CD14-positive monocyte (primary cell): ENCODE data around the gene KRT27. TPM values are rescaled to one million over a fixed set of nuclear protein-coding genes. Genes with fewer than 3 reads are reported as not detected.

Experiments
- DNase-seq, 3 donors: peaks; one replicate each; pipeline ENCODE4 v3.0.0-alpha.2; 2011 to 2022
- H2AFZ ChIP-seq: 2 replicates; pipeline ENCODE4 v1.6.0; 2012; ENCODE audit warnings: mild to moderate bottlenecking, low read depth, low read length, inconsistent platforms; ENCODE audit not compliant: insufficient read depth, poor library complexity, severe bottlenecking
- H3K27ac ChIP-seq, 2 donors: 1 replicate in 1 of 2; 2 replicates in 1 of 2; pipeline ENCODE4 v1.5.1; 2012 to 2013; ENCODE audit warnings: low read length in 2 of 2, control low read depth in 1 of 2, inconsistent platforms in 1 of 2, low read depth in 1 of 2, mild to moderate bottlenecking in 1 of 2
- H3K27me3 ChIP-seq, 2 donors: one replicate each; pipeline versions ENCODE4 v1.6.0 to v1.6.1; 2011 to 2013; ENCODE audit warnings: low read length in 2 of 2; ENCODE audit not compliant: control insufficient read depth in 2 of 2, insufficient read depth in 2 of 2
- H3K36me3 ChIP-seq, 2 donors: replicated peaks in 1 of 2; 1 replicate in 1 of 2; 2 replicates in 1 of 2; pipeline versions ENCODE4 v1.5.1 to v1.6.1; 2012 to 2013; ENCODE audit warnings: low read length in 2 of 2, control low read depth in 1 of 2, inconsistent platforms in 1 of 2, mild to moderate bottlenecking in 1 of 2; ENCODE audit not compliant: insufficient read depth in 2 of 2, control insufficient read depth in 1 of 2
- H3K4me1 ChIP-seq, 2 donors: 1 replicate in 1 of 2; 2 replicates in 1 of 2; pipeline versions ENCODE4 v1.5.1 to v1.6.1; 2012 to 2013; ENCODE audit warnings: low read length in 2 of 2, control low read depth in 1 of 2, inconsistent platforms in 1 of 2, mild to moderate bottlenecking in 1 of 2, moderate library complexity in 1 of 2; ENCODE audit not compliant: insufficient read depth in 2 of 2, control insufficient read depth in 1 of 2
- H3K4me2 ChIP-seq: replicated peaks from 2 replicates; pipeline ENCODE3; 2012; ENCODE audit warnings: low read length, moderate library complexity, mild to moderate bottlenecking; ENCODE audit not compliant: poor library complexity, severe bottlenecking; ENCODE audit errors: extremely low read depth
- H3K4me3 ChIP-seq, 3 experiments: fragments of 200-600 bp in 1 of 3; sonication (generic) in 1 of 3; replicated peaks in 1 of 3; 1 replicate in 2 of 3; 2 replicates in 1 of 3; pipeline ENCODE4 v1.5.1; 2011 to 2013; ENCODE audit warnings: low read length in 3 of 3, mild to moderate bottlenecking in 3 of 3, control low read depth in 2 of 3, low read depth in 2 of 3, inconsistent platforms in 1 of 3, moderate library complexity in 1 of 3
- H3K79me2 ChIP-seq: 2 replicates; pipeline ENCODE4 v1.6.0; 2012; ENCODE audit warnings: mild to moderate bottlenecking, control low read depth, inconsistent platforms, low read length, moderate library complexity; ENCODE audit not compliant: insufficient read depth
- H3K9ac ChIP-seq: 2 replicates; pipeline ENCODE4 v1.6.0; 2017; ENCODE audit warnings: low read length, mild to moderate bottlenecking; ENCODE audit not compliant: insufficient read depth, poor library complexity, severe bottlenecking
- H3K9me3 ChIP-seq, 2 donors: replicated peaks in 1 of 2; 1 replicate in 1 of 2; 2 replicates in 1 of 2; pipeline versions ENCODE4 v1.5.1 to v1.6.1; 2012 to 2013; ENCODE audit warnings: low read length in 2 of 2, control low read depth in 1 of 2; ENCODE audit not compliant: control insufficient read depth in 1 of 2, insufficient read depth in 1 of 2
- H4K20me1 ChIP-seq: 2 replicates; pipeline ENCODE4 v1.6.0; 2012; ENCODE audit warnings: mild to moderate bottlenecking, low read length, control low read depth, moderate library complexity; ENCODE audit not compliant: insufficient read depth
- H3K27ac Mint-ChIP-seq, 7 donors: one replicate each; pipeline ENCODE4 v1.8.0; 2020; ENCODE audit warnings: mild to moderate bottlenecking in 7 of 7, mixed read lengths in 7 of 7, moderate library complexity in 6 of 7, inconsistent platforms in 2 of 7
- H3K27me3 Mint-ChIP-seq, 3 donors: one replicate each; pipeline ENCODE4 v1.8.0; 2021 to 2022; ENCODE audit warnings: low read depth in 3 of 3, mild to moderate bottlenecking in 3 of 3, mixed read lengths in 3 of 3, moderate library complexity in 3 of 3, inconsistent platforms in 1 of 3
- H3K36me3 Mint-ChIP-seq, 2 donors: one replicate each; pipeline ENCODE4 v1.8.0; 2020; ENCODE audit warnings: mixed read lengths in 2 of 2, inconsistent platforms in 1 of 2, mild to moderate bottlenecking in 1 of 2
- H3K4me1 Mint-ChIP-seq: one replicate; pipeline ENCODE4 v1.8.0; 2020; ENCODE audit warnings: mild to moderate bottlenecking, mixed read lengths
- H3K4me3 Mint-ChIP-seq, 2 donors: one replicate each; pipeline ENCODE4 v1.8.0; 2020; ENCODE audit warnings: mild to moderate bottlenecking in 2 of 2, mixed read lengths in 2 of 2, moderate library complexity in 1 of 2
- H3K9me3 Mint-ChIP-seq, 7 donors: one replicate each; pipeline ENCODE4 v1.8.0; 2020 to 2022; ENCODE audit warnings: mixed read lengths in 7 of 7, mild to moderate bottlenecking in 6 of 7, moderate library complexity in 6 of 7, inconsistent platforms in 2 of 7
- WGBS: methylation state at CpG from one replicate; pipeline ENCODE4 v1.1.5; 2013; ENCODE audit warnings: missing lambda C conversion rate; ENCODE audit not compliant: insufficient coverage; 5-methylcytosine and 5-hydroxymethylcytosine counted together
- intact Hi-C, 2 donors: fragments of 100-400 bp; cut with micrococcal nuclease; formaldehyde crosslinking; loops; one replicate each; pipeline versions ENCODE4 v1.15.0 to v1.15.1; 2023
- polyA plus RNA-seq, 3 donors: library from polyadenylated mRNA; depleted of rRNA in 1 of 3; unstranded in 2 of 3; stranded (reverse) in 1 of 3; fragments of 300-500 nt in 2 of 3; fragments of >200 nt in 1 of 3; fragmentation: Illumina TruSeq in 2 of 3; gene quantifications; 1 replicate in 2 of 3; 2 replicates in 1 of 3; pipeline ENCODE4 v1.2.3, GENCODE V29; 2012 to 2021
- TF ChIP-seq, protein P1 (sequence below): fragments of 200-600 bp; IDR thresholded peaks from one replicate; pipeline ENCODE4 v1.8.0; 2022; ENCODE audit warnings: antibody characterized with exemption, mild to moderate bottlenecking

The KRT27 gene
- polyA plus RNA-seq, 3 donors, result not detected

DNA sequence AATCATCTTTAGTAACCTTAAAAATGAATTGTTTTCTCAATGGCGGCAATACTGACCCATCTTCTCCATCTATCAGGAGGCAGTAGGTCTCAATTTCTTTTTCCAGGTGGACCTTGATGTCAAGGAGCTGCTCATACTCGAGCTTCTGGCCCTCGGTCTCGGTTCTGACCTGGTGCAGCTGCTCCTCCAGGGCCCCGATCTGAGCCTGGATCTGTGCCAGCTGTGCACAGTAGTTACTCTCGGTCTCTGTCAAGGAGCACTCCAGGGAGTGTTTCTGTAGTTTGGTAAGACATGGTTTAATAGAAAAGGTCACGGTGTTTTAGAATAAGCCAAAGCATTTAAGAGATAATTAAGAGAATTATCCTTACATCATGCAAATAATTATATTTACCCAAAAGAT lies 4.9 kb downstream of the KRT27 start:
- intact Hi-C loops, result no loop called here
- Histone ChIP-seq H3K9me3 (peaks cover 4 to 5% of the 10 kb centered on the region in 2 donors), H3K36me3 (no peaks in the 10 kb centered on the region), H2AFZ (no peak overlapping the region), H4K20me1 (no peaks in the 10 kb centered on the region), H3K79me2 (no peaks in the 10 kb centered on the region), H3K4me3 (no peak overlapping the region), H3K27ac (no peak overlapping the region), H3K9ac (no peak overlapping the region), H3K27me3 (peaks cover 38 to 42% of the 10 kb centered on the region in 2 donors), H3K4me2 (no peak overlapping the region), H3K4me1 (peaks cover 0 to 4% of the 10 kb centered on the region in 2 donors)
- H3K36me3 Mint-ChIP-seq, result no peaks in the 10 kb centered on the region
- peaks cover 5% of the 10 kb centered on the region for H3K4me1 Mint-ChIP-seq
- peaks cover 0 to 15% (median 5%) of the 10 kb centered on the region in 7 donors for H3K9me3 Mint-ChIP-seq
- TF ChIP-seq, protein P1, sequence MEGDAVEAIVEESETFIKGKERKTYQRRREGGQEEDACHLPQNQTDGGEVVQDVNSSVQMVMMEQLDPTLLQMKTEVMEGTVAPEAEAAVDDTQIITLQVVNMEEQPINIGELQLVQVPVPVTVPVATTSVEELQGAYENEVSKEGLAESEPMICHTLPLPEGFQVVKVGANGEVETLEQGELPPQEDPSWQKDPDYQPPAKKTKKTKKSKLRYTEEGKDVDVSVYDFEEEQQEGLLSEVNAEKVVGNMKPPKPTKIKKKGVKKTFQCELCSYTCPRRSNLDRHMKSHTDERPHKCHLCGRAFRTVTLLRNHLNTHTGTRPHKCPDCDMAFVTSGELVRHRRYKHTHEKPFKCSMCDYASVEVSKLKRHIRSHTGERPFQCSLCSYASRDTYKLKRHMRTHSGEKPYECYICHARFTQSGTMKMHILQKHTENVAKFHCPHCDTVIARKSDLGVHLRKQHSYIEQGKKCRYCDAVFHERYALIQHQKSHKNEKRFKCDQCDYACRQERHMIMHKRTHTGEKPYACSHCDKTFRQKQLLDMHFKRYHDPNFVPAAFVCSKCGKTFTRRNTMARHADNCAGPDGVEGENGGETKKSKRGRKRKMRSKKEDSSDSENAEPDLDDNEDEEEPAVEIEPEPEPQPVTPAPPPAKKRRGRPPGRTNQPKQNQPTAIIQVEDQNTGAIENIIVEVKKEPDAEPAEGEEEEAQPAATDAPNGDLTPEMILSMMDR, result no peak
- WGBS, result 95% methylated on average over 5 of the region's 7 CpGs
- DNase-seq, result no peak
- H3K27me3 Mint-ChIP-seq, result peaks cover 30 to 53% (median 36%) of the 10 kb centered on the region in 3 donors
- peak overlapping the region in 1 of 7 donors; percentile 12 for H3K27ac Mint-ChIP-seq
- peak overlapping the region in 1 of 2 donors; percentile 26 for H3K4me3 Mint-ChIP-seq

DNA sequence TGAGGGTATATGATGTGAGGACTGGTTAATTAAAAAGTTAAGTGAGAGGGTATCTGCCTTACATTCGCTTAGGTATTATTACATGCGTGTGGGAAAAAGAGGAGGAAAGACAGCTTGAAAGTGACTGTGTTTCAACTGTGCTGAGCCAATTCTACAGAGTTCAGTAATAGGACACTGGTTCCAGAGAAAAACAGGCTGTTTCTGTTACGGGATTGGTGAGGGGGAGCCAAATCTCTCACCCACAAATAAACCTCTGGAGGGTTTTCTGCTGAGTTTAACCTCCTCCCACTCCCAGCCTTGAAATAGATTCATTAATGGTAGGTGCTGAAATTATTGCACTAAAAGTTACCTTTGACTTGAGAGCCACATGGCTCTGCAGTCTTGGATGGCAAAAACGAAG lies 6.4 kb downstream of the KRT27 start:
- Histone ChIP-seq H3K9me3 (peaks cover 4 to 5% of the 10 kb centered on the region in 2 donors), H3K27ac (no peak overlapping the region), H3K4me3 (no peak overlapping the region), H4K20me1 (no peaks in the 10 kb centered on the region), H3K27me3 (peaks cover 43 to 45% of the 10 kb centered on the region in 2 donors), H3K9ac (no peak overlapping the region), H3K4me2 (no peak overlapping the region), H3K4me1 (peaks cover 0 to 4% of the 10 kb centered on the region in 2 donors), H2AFZ (no peak overlapping the region), H3K36me3 (no peaks in the 10 kb centered on the region), H3K79me2 (no peaks in the 10 kb centered on the region)
- TF ChIP-seq, protein P1, result no peak
- Mint-ChIP-seq H3K4me1 (peaks cover 5% of the 10 kb centered on the region), H3K27ac (no peak overlapping the region), H3K4me3 (no peak overlapping the region), H3K9me3 (peaks cover 0 to 14% (median 5%) of the 10 kb centered on the region in 7 donors), H3K36me3 (no peaks in the 10 kb centered on the region), H3K27me3 (peaks cover 28 to 48% (median 32%) of the 10 kb centered on the region in 3 donors)
- intact Hi-C loops, result no loop called here
- DNase-seq, result no peak
- WGBS, result 100% methylated on average over 1 of the region's 4 CpGs
